RPMI8226 (cell line): ENCODE measurements around the gene B3GAT3.
A peak's percentile ranks its signal among the peaks of the same experiment; 100 is the strongest.
"Not testable (repeated sequence)": the region's sequence is repeated elsewhere in the genome, so short reads cannot be mapped to it uniquely, and the experiment has no call there.

Experiments used
- DNase-seq: peaks from one replicate; pipeline ENCODE4 v3.0.0-alpha.2; 2015

B3GAT3 gene

DNA sequence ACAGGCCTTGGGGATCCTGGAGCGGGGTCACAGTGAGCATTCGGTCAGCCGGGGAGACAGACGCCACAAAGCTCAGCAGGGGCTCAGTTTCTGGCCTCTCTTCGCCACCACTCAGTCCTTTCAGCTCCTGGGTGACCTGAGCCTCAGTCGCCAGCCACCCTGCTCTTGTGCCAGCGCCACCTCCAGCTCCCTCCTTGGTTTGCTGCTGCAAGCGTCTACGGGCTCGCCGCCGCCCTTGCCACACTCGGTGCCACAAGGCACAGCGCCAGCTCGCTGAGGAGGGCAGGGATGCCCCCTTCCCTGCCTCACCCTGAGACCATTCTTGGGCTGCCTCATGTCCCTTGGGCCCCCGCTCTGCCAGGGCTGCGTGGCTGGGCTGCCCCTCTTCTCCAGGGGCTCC is 46.6 kb downstream of the B3GAT3 start:
- DNase-seq = no peak

DNA sequence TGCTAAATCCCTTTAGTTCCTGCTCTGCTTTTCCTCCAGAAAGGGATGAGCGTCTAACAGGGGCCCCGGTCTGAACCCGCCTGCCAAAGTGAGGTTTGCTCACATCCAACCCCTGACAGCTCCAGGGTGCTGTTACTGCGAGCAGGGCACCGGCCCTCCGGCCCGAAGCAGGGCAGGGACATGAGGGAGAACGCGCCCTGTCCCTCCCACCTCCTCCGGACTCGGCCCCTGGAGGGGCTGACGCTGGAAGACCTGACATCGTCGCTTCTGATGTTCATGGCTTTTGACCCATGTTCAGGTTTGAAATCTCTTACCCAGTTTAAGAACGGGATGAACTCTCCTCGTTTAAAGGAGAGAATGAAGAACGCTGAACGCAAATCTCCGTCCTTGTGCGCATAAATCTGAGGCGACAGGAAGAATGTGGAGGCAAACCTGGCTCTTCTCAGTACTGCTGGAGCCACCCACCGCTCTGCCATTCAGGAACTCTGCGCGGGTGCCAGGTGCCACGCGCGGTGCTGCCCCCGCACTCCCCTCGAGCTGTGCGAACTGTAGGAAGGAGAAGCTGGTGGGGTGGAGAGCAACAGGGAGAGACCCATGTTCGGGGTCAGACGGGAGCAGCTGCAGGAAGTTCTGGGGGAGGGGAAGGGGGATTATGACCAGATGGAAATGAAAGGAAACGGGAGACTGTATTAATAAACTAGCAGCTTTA is 47.3 kb downstream of the B3GAT3 start:
- peak; percentile 47 for DNase-seq

DNA sequence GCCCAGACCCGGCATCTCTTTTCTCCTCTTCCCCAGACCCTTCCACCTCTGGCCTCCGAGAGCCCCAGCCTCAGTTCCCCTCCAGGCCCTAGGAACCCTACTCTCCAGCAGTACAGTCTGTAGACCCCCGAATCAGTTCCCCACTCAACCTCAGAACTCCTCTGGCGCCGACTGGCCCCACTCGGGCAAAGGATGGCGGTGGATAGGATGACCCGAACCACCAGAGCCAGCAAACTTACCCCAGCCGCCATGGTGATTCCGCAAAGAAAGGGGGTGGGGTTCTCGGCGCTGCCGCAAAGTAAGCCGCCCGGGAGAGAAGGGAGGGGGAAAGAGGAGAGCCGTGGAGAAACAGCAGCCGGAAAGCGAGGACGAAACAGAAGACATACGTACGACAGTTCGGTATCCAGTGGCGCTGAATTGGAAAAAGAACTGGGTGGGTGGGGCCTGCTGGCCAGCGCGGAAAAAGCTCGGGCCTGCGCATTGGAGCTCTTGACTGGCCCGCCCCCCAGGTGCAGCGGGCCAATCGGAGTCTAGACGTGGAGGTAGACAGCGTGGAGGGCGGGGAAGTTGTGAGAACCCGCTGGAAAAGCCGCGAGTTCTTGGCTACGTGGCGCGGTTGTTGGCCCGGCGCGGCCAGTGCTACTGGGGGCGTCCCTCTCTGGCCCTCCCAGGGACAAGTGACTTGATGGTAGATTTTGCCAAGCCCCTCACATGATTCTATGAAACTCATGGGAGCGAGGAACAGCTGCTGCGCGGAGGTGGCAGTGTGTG is 48.0 kb downstream of the B3GAT3 start, which contains the start of gene EEF1G:
Gene EEF1G (minus strand): TSS at position 300 of the 771 bp plus-strand sequence. CDS start 49 bp downstream, at position 251.
- DNase-seq = peak; percentile 100

- peak; percentile 69 for DNase-seq
Measured at GRCh38 chr11:62573006-62573591, 48.7 kb downstream of the B3GAT3 start.

DNA sequence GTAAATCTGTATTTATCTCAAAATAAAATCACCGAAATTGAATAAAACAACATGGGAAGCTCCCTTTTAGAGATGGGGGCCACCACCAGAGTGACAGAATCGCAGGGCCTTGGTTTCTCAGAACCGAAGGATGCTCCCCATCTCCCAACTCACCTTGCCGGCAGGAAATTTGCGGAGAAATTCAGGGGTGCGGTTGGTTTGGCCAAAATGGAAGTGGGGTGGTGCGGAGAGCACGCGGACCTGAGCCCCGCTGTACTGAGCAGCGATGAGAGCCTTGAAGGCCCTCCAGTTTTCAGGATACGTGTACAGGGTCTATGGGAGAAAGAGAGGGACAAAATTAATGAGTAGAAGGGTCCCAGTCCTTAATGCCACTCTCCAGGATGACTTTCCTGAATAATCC is 49.4 kb downstream of the B3GAT3 start:
- DNase-seq = no peak

GRCh38 chr11:62571493-62571892 is 50.3 kb downstream of the B3GAT3 start:
- DNase-seq = not testable (repeated sequence)

DNA sequence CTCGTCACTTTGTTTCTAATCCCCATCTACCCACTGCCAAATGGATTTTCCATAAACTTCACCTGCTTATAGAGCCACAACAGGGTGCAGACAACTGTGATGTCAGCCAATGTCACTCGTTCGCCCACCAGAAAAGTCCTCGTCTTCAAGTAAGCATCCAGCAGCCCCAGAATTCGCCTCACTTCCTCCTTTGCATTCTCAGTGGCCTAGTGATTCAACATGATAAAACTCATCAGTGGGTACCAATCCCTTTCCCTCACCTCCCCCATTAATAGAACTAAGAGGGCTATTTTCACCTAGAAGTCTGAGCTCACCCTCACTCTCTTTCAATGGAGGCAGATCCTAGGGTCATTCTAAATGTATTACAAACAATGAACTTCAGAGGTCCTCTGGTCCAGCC is 50.9 kb downstream of the B3GAT3 start:
- not testable (repeated sequence) for DNase-seq

- no peak for DNase-seq
Measured at GRCh38 chr11:62569611-62570010, 52.2 kb downstream of the B3GAT3 start.

GRCh38 chr11:62567018-62567633 is 54.7 kb downstream of the B3GAT3 start:
- no peak for DNase-seq

DNA sequence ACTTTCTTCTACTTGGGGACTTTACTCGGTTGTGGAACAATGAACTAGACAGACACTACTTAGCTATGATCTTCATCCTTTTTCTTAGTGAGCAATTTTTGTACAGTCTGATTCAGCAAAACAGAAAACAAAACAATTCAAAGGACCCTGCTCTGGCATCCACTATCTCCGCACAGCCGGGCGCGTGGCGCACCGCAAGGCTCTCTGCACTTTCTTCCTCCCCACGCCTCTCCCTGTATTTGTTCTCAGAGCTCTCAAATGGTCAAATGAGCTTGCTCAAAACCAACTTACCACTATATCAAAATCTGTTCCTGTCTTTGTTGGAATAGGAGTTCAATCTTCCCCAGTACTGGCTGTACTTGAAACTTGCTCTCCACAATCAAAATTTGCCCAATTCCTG is 55.5 kb downstream of the B3GAT3 start:
- no peak for DNase-seq
